T-cell (primary cell): ENCODE results near the gene LMO7. TPM values are rescaled to one million over a fixed set of nuclear protein-coding genes. Genes with fewer than 3 reads are reported as not detected.

ENCODE experiments used
- ATAC-seq, 4 experiments: fragments of 200-7000 bp in 3 of 4; fragments of 150-1000 bp in 1 of 4; cut with Tn5 transposase; replicated peaks in 1 of 4; 1 replicate in 3 of 4; 2 replicates in 1 of 4; pipeline ENCODE4 v1.10.0; 2021; ENCODE audit warnings: moderate library complexity in 3 of 4, mild to moderate bottlenecking in 2 of 4, moderate number of reproducible peaks in 1 of 4
- CTCF ChIA-PET, 2 donors: fragments of 300-600 bp; sonication (Branson Sonifier 250); formaldehyde crosslinking; loops; one replicate each; lab custom pipeline; 2022; ENCODE audit warnings: antibody characterized with exemption in 2 of 2; lab: Charles Lee
- POLR2A ChIA-PET, 2 donors: fragments of 300-600 bp; sonication (Branson Sonifier 250); formaldehyde crosslinking; loops; one replicate each; lab custom pipeline; 2022; ENCODE audit warnings: antibody characterized with exemption in 2 of 2; lab: Charles Lee
- DNase-seq, 35 experiments: peaks; one replicate each; pipeline versions ENCODE4 v3.0.0 to v3.0.0-alpha.2; 2013 to 2023
- H3K27ac ChIP-seq: one replicate; pipeline ENCODE4 v1.5.1; 2013; ENCODE audit warnings: low read length
- H3K27me3 ChIP-seq, 2 experiments: replicated peaks in 1 of 2; 1 replicate in 1 of 2; 2 replicates in 1 of 2; pipeline versions ENCODE4 v1.6.1 to v1.7.0; 2013; ENCODE audit warnings: low read length in 1 of 2, mixed read lengths in 1 of 2; ENCODE audit not compliant: control insufficient read depth in 2 of 2, insufficient read depth in 2 of 2; ENCODE audit errors: extremely low read depth in 1 of 2
- H3K36me3 ChIP-seq, 2 donors: 1 replicate in 1 of 2; 2 replicates in 1 of 2; pipeline versions ENCODE4 v1.6.1 to v1.7.0; 2013; ENCODE audit warnings: low read length in 1 of 2; ENCODE audit not compliant: control insufficient read depth in 2 of 2, insufficient read depth in 1 of 2; ENCODE audit errors: extremely low read depth in 1 of 2
- H3K4me1 ChIP-seq, 2 experiments: 1 replicate in 1 of 2; 2 replicates in 1 of 2; pipeline versions ENCODE4 v1.6.1 to v1.7.0; 2013; ENCODE audit warnings: low read length in 2 of 2, mixed read lengths in 1 of 2; ENCODE audit not compliant: insufficient read depth in 2 of 2, control insufficient read depth in 1 of 2; ENCODE audit errors: extremely low read depth in 1 of 2
- H3K4me3 ChIP-seq, 2 donors: 1 replicate in 1 of 2; 2 replicates in 1 of 2; pipeline versions ENCODE4 v1.5.1 to v1.7.0; 2013; ENCODE audit warnings: mild to moderate bottlenecking in 2 of 2, low read length in 1 of 2, moderate library complexity in 1 of 2; ENCODE audit not compliant: control insufficient read depth in 1 of 2; ENCODE audit errors: extremely low read depth in 1 of 2
- H3K9me3 ChIP-seq: 2 replicates; pipeline ENCODE4 v1.7.0; 2013
- H3K27ac Mint-ChIP-seq, 2 donors: one replicate each; pipeline ENCODE4 v1.8.0; 2020 to 2021; ENCODE audit warnings: mild to moderate bottlenecking in 2 of 2, mixed read lengths in 2 of 2
- H3K27me3 Mint-ChIP-seq, 2 donors: one replicate each; pipeline ENCODE4 v1.8.0; 2021 to 2022; ENCODE audit warnings: mixed read lengths in 2 of 2
- H3K36me3 Mint-ChIP-seq: one replicate; pipeline ENCODE4 v1.8.0; 2021; ENCODE audit warnings: mixed read lengths
- H3K4me1 Mint-ChIP-seq, 3 donors: one replicate each; pipeline ENCODE4 v1.8.0; 2020 to 2022; ENCODE audit warnings: mixed read lengths in 3 of 3, mild to moderate bottlenecking in 1 of 3
- H3K4me3 Mint-ChIP-seq, 3 donors: one replicate each; pipeline ENCODE4 v1.8.0; 2020 to 2022; ENCODE audit warnings: mild to moderate bottlenecking in 3 of 3, mixed read lengths in 3 of 3, moderate library complexity in 3 of 3
- H3K9me3 Mint-ChIP-seq, 3 donors: one replicate each; pipeline ENCODE4 v1.8.0; 2020 to 2022; ENCODE audit warnings: mixed read lengths in 3 of 3
- WGBS: methylation state at CpG from one replicate; pipeline ENCODE4 v1.1.5; 2013; ENCODE audit warnings: missing lambda C conversion rate; ENCODE audit not compliant: insufficient coverage; 5-methylcytosine and 5-hydroxymethylcytosine counted together
- total RNA-seq, 35 experiments: library from RNA in 6 of 35; stranded (reverse) in 6 of 35; fragments of 120-200 nt in 1 of 35; gene quantifications; one replicate each; pipeline versions ENCODE4 v1.2.1 to v1.2.4 and lab custom pipeline; 2013 to 2026

Gene LMO7
- total RNA-seq (10 to 100 TPM; 22.6 to 46.8 (median 34.0) TPM), total RNA-seq (lab: John Stamatoyannopoulos, UW) (5.7 to 63.0 (median 28.4) reads per million in 29 experiments)
- 32.5 TPM for total RNA-seq (2013)

DNA sequence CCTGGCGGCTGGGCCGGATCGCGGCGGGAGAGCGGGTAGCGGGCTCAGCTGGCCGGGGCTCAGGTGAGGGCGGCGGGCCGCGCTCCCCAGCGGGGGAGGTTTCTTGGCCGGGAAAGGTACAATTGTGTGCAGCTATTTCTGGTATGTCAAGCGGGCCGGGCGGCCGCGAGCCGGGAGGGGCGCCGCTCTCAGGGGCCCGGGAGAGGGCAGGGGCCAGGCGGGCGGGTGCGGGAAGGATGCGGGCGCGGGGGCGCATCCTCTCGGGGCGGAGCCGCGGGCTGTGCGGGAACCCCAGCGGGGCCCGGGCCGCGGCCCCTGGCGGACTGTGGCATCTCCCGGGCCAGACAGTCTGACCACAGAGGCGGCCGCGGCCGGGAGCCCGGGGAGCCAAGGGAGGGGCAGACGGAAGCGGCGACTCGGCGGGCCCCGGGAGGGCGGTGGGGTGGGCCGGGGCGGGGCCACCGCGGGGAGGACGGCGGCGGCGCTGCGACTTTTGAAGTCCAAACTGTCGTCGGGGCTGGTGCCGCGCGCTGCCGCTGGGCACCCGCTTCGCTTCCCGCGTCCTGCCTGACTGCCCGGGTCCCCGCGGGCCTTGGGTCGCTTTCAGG is at the start of gene LMO7:
LMO7 (plus strand) TSS at position 503 of the 608 bp plus-strand sequence. CDS start 328 bp downstream, outside the sequence.
- under 1% methylated on average over 63 of the region's 76 CpGs for WGBS
- Histone ChIP-seq H3K36me3 (no peaks in the 10 kb centered on the region), H3K9me3 (no peaks in the 10 kb centered on the region), H3K4me1 (peaks cover 10 to 15% of the 10 kb centered on the region in 2 experiments), H3K27me3 (no peaks in the 10 kb centered on the region), H3K27ac (peak within 1 kb of the TSS; percentile 23), H3K4me3 (peak within 1 kb of the TSS; percentile 66 to 77)
- POLR2A ChIA-PET: interaction anchor here in 1 of 2 donors (0.5 kb wide), 1 partner anchor 86 kb away, joined by 5 read pairs; no protein-coding TSS in a partner anchor
- DNase-seq (peak in 33 of 35 experiments; percentile 5 to 62 (median 31)), ATAC-seq (peak; percentile 67 to 74 (median 72))
- no peaks in the 10 kb centered on the region for H3K9me3 Mint-ChIP-seq
- peak within 1 kb of the TSS; percentile 39 to 73 for H3K27ac Mint-ChIP-seq
- peaks cover 5 to 6% of the 10 kb centered on the region in 2 donors for H3K27me3 Mint-ChIP-seq
- no peaks in the 10 kb centered on the region for H3K36me3 Mint-ChIP-seq
- peaks cover 10 to 18% (median 17%) of the 10 kb centered on the region in 3 donors for H3K4me1 Mint-ChIP-seq
- CTCF ChIA-PET: interaction anchor here (0.6 to 1.1 kb wide), 2 partner anchors 267 to 1445 kb away, joined by 3 to 4 read pairs; no protein-coding TSS in a partner anchor
- H3K4me3 Mint-ChIP-seq: peak within 1 kb of the TSS; percentile 69 to 81 (median 78)

DNA sequence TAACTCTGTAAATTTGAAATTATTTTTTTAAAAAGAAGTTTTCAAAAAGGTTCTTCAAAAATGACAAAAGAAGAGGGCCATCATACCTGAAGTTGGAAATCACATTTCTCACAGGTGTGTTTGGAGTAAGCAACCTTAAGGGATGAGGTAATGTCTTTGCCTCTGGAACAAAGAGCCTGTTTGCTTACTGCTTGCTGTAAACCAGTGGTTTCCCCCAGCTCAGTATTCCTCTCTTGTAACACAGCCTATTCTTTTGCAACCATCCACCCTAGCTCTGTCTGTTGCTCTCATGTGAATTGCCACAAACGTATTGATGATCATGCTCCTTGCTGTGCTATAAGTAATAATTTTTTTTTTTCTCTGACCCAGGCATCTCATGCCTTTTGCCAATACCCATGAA is 48.5 kb upstream of the LMO7 start:
- no peaks in the 10 kb centered on the region for H3K4me1 ChIP-seq
- DNase-seq (no peak), ATAC-seq (no peak)
- no CpG with 5 or more reads among the region's 1 CpG for WGBS
- Mint-ChIP-seq H3K27me3 (no peaks in the 10 kb centered on the region), H3K4me3 (no peak overlapping the region), H3K36me3 (peaks cover 61% of the 10 kb centered on the region), H3K27ac (no peak overlapping the region), H3K4me1 (peaks cover 2 to 11% (median 6%) of the 10 kb centered on the region in 3 donors), H3K9me3 (peaks cover 7 to 14% (median 13%) of the 10 kb centered on the region in 3 donors)
- H3K36me3 ChIP-seq: peaks cover 4 to 18% of the 10 kb centered on the region in 2 donors
- H3K27ac ChIP-seq: no peak overlapping the region
- peaks cover 6% of the 10 kb centered on the region for H3K9me3 ChIP-seq
- no peaks in the 10 kb centered on the region for H3K27me3 ChIP-seq
- no peak overlapping the region for H3K4me3 ChIP-seq
- CTCF ChIA-PET: no interaction called here
- POLR2A ChIA-PET: no interaction called here

DNA sequence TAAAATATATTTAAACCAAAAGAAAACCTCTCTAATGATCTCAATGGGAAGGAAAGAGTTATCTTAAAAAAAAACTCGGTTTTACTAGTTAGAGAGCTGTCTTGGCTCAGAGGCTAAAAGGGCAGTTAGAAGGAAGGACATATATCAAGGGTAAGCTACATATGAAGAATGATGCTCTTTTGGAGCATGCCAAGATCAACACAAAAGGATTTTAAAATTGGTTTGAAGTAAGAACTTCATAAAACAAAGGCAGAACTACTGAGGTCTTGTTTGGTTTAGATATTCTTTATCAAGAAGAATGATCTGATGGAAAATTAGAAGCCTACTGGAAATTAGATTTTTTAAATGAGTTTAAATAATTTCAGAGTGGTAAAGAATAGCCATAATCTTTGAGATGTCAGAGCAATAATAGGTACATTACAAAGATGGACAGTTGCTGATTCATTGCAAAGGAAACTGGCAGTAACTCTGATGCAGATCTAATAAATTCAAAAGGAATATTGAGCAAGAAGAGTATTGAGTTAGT is 39.4 kb upstream of the LMO7 start:
- WGBS: no CpG with 5 or more reads among the region's 1 CpG
- peaks cover 0 to 2% (median 0%) of the 10 kb centered on the region in 3 donors for H3K4me1 Mint-ChIP-seq
- POLR2A ChIA-PET: no interaction called here

DNA sequence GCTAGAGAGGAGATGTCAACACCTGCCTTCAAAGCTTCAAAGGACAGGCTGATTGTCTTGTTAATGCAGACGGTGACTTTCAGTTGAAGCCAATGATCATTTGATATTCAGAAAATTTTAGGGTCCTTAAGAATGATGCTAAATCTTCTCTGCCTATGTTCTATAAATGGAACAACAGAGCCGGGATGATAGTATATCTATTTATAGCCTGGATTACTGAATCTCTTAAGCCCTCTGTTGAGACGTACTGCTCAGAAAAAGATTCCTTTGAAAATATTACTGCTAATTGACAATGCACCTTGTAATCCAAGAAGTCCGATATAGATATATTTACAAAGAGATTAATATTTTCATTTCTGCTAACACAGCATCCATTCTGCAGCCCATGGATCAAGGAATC is 35.8 kb upstream of the LMO7 start:
- H3K36me3 Mint-ChIP-seq: peaks cover 57% of the 10 kb centered on the region
- H3K27ac Mint-ChIP-seq: no peak overlapping the region
- H3K27ac ChIP-seq: no peak overlapping the region
- H3K9me3 ChIP-seq: no peaks in the 10 kb centered on the region
- WGBS: no CpG with 5 or more reads among the region's 4 CpGs
- H3K4me1 Mint-ChIP-seq: peaks cover 0 to 2% (median 0%) of the 10 kb centered on the region in 3 donors
- DNase-seq: no peak
- peaks cover 0 to 10% of the 10 kb centered on the region in 2 donors for H3K36me3 ChIP-seq
- H3K9me3 Mint-ChIP-seq: no peaks in the 10 kb centered on the region
- CTCF ChIA-PET: no interaction called here
- no peak for ATAC-seq
- POLR2A ChIA-PET: interaction anchor here in 1 of 2 donors (0.7 kb wide), 1 partner anchor 1572 kb away, joined by 3 read pairs; no protein-coding TSS in a partner anchor
- no peak overlapping the region for H3K4me3 ChIP-seq
- no peaks in the 10 kb centered on the region for H3K27me3 ChIP-seq
- H3K4me1 ChIP-seq: no peaks in the 10 kb centered on the region
- H3K4me3 Mint-ChIP-seq: no peak overlapping the region
- H3K27me3 Mint-ChIP-seq: no peaks in the 10 kb centered on the region

More for the DNA sequence above, 39.4 kb upstream of the LMO7 start:
- Mint-ChIP-seq H3K36me3 (peaks cover 52% of the 10 kb centered on the region), H3K27me3 (no peaks in the 10 kb centered on the region), H3K9me3 (no peaks in the 10 kb centered on the region), H3K27ac (no peak overlapping the region), H3K4me3 (no peak overlapping the region)
- H3K4me1 ChIP-seq: no peaks in the 10 kb centered on the region
- DNase-seq: no peak
- H3K9me3 ChIP-seq: no peaks in the 10 kb centered on the region
- no peaks in the 10 kb centered on the region for H3K27me3 ChIP-seq
- no peak overlapping the region for H3K4me3 ChIP-seq
- no peak overlapping the region for H3K27ac ChIP-seq
- peaks cover 0 to 8% of the 10 kb centered on the region in 2 donors for H3K36me3 ChIP-seq
- no peak for ATAC-seq
- CTCF ChIA-PET: no interaction called here

DNA sequence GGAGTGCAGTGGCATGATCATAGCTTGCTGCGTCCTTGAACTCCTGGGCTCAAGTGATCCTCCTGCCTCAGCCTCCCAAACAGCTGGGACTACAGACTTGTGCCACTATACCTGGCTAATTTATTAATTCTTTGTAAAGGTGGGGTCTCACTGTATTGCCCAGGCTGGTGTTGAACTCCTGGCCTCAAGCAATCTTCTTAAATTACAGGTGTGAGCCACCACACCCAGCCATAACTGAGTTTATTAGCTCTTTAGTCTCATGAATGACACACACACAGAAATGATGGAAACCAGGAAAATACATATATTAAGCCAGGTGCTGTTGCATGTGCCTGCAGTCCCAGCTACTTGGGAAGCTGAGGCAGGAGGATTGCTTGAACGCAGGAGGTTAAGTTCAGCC is 33.1 kb upstream of the LMO7 start:
- CTCF ChIA-PET: no interaction called here
- Histone ChIP-seq H3K36me3 (peaks cover 0 to 11% of the 10 kb centered on the region in 2 donors), H3K9me3 (no peaks in the 10 kb centered on the region), H3K27me3 (no peaks in the 10 kb centered on the region), H3K4me3 (no peak overlapping the region), H3K4me1 (no peaks in the 10 kb centered on the region), H3K27ac (no peak overlapping the region)
- Mint-ChIP-seq H3K27me3 (no peaks in the 10 kb centered on the region), H3K4me1 (no peaks in the 10 kb centered on the region), H3K4me3 (no peak overlapping the region), H3K36me3 (peaks cover 48% of the 10 kb centered on the region), H3K9me3 (no peaks in the 10 kb centered on the region), H3K27ac (no peak overlapping the region)
- DNase-seq (no peak), ATAC-seq (no peak)
- POLR2A ChIA-PET: no interaction called here
- no CpG with 5 or more reads among the region's 2 CpGs for WGBS

DNA sequence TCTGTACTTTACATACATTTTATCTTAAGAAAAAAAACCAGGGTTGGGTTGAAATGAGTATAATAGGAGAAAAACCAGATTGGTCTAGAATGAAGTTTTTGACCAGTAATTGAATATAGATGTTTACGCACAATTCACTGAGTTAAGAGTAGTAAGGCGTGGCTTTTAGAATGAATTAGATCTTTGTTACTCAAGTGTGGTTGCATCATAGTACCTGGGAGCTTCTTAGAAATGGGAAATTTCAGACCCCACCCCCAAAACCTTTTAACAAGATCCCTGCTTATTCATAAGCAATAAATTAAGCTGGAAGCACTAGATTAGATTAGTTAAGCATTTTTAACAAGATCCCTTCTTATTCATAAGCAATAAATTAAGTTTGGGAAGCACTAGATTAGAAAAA is 28.7 kb upstream of the LMO7 start:
- Mint-ChIP-seq H3K4me1 (no peaks in the 10 kb centered on the region), H3K36me3 (peaks cover 38% of the 10 kb centered on the region), H3K27ac (no peak overlapping the region), H3K9me3 (no peaks in the 10 kb centered on the region), H3K27me3 (no peaks in the 10 kb centered on the region), H3K4me3 (no peak overlapping the region)
- H3K36me3 ChIP-seq: peaks cover 0 to 6% of the 10 kb centered on the region in 2 donors
- H3K27me3 ChIP-seq: no peaks in the 10 kb centered on the region
- ChIA-PET CTCF (no interaction called here), POLR2A (interaction anchor here in 1 of 2 donors (0.7 kb wide), 1 partner anchor 15 kb away, joined by 7 read pairs; no protein-coding TSS in a partner anchor)
- ATAC-seq (no peak), DNase-seq (no peak)
- H3K9me3 ChIP-seq: no peaks in the 10 kb centered on the region
- no peak overlapping the region for H3K4me3 ChIP-seq
- H3K4me1 ChIP-seq: no peaks in the 10 kb centered on the region
- H3K27ac ChIP-seq: no peak overlapping the region
- no CpG with 5 or more reads among the region's 2 CpGs for WGBS
